ENCODE results near the gene ATP4B.

ATP4B gene

DNA sequence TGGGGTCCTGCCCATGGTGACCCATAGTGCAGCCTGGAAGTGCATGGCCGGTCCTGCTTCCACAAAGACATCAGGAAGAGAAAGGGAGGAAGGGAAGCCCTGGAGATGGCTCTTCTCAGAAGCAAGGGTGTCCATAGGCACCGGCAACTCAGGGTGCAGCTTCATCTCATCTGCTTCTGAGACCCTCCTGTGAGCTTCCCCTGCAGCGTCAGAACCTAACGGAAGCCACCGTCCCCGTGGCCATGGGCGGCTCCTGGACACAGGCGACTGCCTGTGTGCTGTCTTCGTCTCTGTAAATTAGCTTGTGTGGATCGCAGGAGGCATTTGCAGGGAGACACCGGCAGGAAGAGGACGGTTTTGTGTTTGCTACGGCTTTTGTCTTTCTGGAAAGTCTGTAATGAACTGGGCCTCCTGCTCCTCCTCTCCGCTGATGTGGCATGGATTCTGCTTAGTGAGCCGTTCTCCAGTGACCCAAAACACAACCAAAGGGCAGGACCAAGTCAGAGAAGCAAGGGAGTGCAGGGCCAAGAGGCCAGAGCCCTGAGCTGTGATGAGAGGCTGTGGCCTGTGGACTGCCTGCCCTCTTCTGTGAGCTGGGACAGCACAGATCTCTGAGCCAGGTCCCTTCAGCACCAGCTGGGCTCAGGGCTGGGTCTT is 2.5 kb downstream of the ATP4B start:
- peaks cover 27% of the 10 kb centered on the region for H3K27me3 ChIP-seq (replicated peaks; ENCODE audit: control insufficient read depth, insufficient read depth, low read length)
- DNase-seq (ENCODE audit: low read depth), result no peak
- H3K36me3 ChIP-seq (ENCODE audit: control insufficient read depth, insufficient read depth, low read length, severe bottlenecking), result no peaks in the 10 kb centered on the region
- peaks cover 2% of the 10 kb centered on the region for H3K9me3 ChIP-seq (ENCODE audit: control insufficient read depth, low read length)
- no peak overlapping the region for H3K9ac ChIP-seq (ENCODE audit: low read length)
- no peaks in the 10 kb centered on the region for H3K4me1 ChIP-seq (ENCODE audit: control insufficient read depth, insufficient read depth, low read length)
- no peak overlapping the region for H3K4me3 ChIP-seq (ENCODE audit: low read length)

DNA sequence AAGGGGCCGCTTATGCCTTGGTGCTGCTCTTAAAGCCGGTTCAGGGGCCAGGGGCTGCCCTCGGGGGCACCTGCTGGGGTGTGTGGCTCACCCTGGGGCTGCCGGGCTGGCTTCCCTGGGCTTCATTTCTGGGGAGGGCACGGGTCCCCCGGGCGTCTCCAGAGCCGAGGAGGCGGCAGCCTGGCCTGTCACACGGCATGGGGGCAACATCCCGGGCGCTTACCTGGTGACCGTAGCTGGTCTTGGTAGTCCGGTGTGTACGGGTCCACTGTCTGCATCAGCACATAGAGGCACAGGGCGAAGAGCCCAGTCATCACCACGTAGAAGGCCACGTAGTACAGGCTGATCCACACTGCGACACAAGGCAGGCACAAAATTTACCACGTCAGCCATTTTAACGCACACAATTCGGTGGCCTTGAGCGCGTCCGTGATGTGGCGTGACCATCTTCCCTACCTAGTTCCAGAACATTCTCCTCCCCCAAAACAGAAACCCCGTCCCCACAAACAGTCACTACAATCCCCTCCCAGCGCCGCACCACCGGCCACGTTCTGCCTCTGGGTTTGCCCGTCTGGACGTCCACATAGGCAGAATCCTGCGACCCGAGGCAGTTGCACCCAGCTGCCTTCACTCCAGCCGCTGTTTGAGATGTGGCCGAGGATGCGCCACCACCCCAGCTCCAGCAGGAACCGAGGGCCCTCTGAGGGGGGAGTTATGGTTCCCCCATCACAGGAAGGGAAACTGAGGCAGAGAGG is 3.2 kb downstream of the ATP4B start:
- no peak for DNase-seq (ENCODE audit: low read depth)
- H3K4me1 ChIP-seq (ENCODE audit: control insufficient read depth, insufficient read depth, low read length), result no peaks in the 10 kb centered on the region
- peaks cover 27% of the 10 kb centered on the region for H3K27me3 ChIP-seq (replicated peaks; ENCODE audit: control insufficient read depth, insufficient read depth, low read length)
- H3K36me3 ChIP-seq (ENCODE audit: control insufficient read depth, insufficient read depth, low read length, severe bottlenecking), result no peaks in the 10 kb centered on the region
- no peak overlapping the region for H3K9ac ChIP-seq (ENCODE audit: low read length)
- no peaks in the 10 kb centered on the region for H3K9me3 ChIP-seq (ENCODE audit: control insufficient read depth, low read length)
- no peak overlapping the region for H3K4me3 ChIP-seq (ENCODE audit: low read length)

DNA sequence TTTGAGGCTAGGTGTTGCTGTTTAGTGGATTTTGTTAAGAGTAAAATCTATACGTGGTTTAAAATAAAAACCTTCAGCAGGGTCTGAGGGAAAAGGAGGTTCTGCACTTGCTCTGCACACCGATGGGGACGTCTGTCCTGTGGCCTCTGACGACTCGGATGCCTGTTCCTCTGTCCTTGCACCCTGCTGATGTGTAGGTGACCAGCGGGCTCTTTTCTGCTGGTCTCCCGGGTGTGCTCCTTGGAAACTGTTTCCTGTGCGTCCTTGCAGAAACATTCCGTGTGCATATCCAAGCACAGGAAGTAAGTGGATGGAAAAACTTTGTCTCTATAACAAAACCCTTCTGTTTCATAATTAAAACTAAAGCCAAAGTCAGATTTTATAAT is 3.8 kb downstream of the ATP4B start:
- H3K9me3 ChIP-seq (ENCODE audit: control insufficient read depth, low read length), result no peaks in the 10 kb centered on the region
- no peaks in the 10 kb centered on the region for H3K36me3 ChIP-seq (ENCODE audit: control insufficient read depth, insufficient read depth, low read length, severe bottlenecking)
- H3K9ac ChIP-seq (ENCODE audit: low read length), result no peak overlapping the region
- no peak for DNase-seq (ENCODE audit: low read depth)
- H3K27me3 ChIP-seq (replicated peaks; ENCODE audit: control insufficient read depth, insufficient read depth, low read length), result peaks cover 27% of the 10 kb centered on the region
- H3K4me1 ChIP-seq (ENCODE audit: control insufficient read depth, insufficient read depth, low read length), result no peaks in the 10 kb centered on the region
- no peak overlapping the region for H3K4me3 ChIP-seq (ENCODE audit: low read length)

DNA sequence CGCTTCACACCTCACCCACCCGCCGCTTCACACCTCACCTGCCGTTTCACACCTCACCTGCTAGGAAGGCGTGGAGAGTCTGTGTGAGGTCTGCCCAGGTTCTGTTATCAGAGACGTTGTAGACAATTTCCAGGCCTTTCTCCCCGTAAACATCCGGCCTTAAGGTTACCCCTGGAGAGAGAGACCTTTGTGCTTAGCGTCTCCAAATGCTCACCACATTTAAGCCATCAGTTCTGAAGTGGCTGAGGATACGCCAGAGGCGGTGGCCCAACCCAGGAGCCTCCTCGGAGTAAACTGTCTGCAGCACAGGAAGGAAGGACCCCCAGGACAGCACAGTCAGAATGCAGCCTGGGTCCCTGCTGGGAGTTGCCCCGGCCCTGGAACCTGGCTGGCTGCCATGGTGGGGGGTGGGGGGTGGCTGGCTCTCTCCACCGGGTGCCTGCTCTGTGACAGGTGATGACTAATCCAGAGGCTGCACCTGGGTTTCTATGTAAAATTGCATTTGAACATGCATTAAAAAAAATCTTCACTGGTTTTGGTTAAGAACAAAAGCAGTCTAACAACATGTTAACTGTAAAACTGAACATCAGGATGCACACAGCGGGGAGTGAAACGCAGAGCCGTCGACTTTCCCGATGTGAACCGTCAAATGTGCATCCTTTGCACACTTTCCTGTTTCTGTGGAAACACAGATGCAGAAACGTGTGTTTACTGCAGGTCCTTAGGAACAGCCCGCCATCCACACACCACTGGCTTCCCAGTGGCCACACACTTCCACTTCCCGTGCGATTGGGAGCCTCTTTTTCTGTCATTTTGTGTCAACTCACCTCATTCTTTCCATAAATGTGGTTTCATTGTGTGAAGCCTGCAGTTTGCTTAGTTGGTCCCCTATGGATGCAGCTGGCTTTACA is 4.5 kb downstream of the ATP4B start:
- H3K27me3 ChIP-seq (replicated peaks; ENCODE audit: control insufficient read depth, insufficient read depth, low read length), result peaks cover 27% of the 10 kb centered on the region

DNA sequence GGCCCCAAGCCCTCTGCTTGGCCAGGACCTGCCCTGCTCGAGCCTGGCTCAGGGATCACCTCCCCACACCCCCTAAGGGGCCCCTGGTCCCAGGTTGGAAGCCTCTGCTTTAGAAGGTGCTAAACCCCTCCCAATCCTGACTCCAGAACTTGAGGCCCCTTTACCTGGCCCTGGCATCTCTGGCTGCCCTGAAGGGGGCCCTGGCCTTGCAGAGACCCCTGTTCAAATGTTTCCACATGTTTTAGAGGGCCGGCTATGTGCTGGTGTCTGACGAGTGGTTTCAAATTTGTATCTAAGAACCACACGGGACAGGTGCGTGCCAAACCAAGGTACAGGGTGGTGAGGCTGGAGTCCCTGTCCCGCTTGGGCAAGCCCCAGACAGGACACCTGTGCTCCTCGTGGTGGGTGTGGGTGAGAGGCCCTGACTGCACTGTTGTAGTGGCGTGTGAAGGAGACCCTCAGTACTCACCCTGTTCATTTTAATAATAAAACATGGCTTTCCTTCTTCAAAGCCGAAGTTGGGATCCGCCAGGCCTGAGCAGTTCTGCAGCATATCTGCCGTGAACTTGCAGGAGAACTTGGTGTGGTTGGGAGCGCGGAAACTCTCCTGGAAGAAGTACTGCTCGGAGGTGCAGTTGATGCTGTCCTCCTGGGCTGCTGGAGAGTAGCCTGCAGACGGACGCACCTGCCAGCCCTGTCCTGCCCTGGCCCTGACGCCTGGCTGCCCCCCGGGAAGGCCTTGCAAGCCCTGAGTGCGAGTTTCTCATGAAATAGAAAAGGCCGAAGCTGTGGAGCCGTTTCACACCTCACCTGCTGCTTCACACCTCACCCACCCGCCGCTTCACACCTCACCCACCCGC is 5.4 kb downstream of the ATP4B start:
- Histone ChIP-seq H3K9me3 (ENCODE audit: control insufficient read depth, low read length) (no peaks in the 10 kb centered on the region), H3K4me1 (ENCODE audit: control insufficient read depth, insufficient read depth, low read length) (peaks cover 3% of the 10 kb centered on the region), H3K36me3 (ENCODE audit: control insufficient read depth, insufficient read depth, low read length, severe bottlenecking) (no peaks in the 10 kb centered on the region), H3K4me3 (ENCODE audit: low read length) (no peak overlapping the region), H3K27me3 (replicated peaks; ENCODE audit: control insufficient read depth, insufficient read depth, low read length) (peaks cover 20% of the 10 kb centered on the region), H3K9ac (ENCODE audit: low read length) (no peak overlapping the region)
- DNase-seq (ENCODE audit: low read depth), result no peak

More for the DNA sequence above, 4.5 kb downstream of the ATP4B start:
- DNase-seq (ENCODE audit: low read depth), result no peak
- Histone ChIP-seq H3K4me1 (ENCODE audit: control insufficient read depth, insufficient read depth, low read length) (no peaks in the 10 kb centered on the region), H3K4me3 (ENCODE audit: low read length) (no peak overlapping the region), H3K9ac (ENCODE audit: low read length) (no peak overlapping the region), H3K36me3 (ENCODE audit: control insufficient read depth, insufficient read depth, low read length, severe bottlenecking) (no peaks in the 10 kb centered on the region), H3K9me3 (ENCODE audit: control insufficient read depth, low read length) (no peaks in the 10 kb centered on the region)

DNA sequence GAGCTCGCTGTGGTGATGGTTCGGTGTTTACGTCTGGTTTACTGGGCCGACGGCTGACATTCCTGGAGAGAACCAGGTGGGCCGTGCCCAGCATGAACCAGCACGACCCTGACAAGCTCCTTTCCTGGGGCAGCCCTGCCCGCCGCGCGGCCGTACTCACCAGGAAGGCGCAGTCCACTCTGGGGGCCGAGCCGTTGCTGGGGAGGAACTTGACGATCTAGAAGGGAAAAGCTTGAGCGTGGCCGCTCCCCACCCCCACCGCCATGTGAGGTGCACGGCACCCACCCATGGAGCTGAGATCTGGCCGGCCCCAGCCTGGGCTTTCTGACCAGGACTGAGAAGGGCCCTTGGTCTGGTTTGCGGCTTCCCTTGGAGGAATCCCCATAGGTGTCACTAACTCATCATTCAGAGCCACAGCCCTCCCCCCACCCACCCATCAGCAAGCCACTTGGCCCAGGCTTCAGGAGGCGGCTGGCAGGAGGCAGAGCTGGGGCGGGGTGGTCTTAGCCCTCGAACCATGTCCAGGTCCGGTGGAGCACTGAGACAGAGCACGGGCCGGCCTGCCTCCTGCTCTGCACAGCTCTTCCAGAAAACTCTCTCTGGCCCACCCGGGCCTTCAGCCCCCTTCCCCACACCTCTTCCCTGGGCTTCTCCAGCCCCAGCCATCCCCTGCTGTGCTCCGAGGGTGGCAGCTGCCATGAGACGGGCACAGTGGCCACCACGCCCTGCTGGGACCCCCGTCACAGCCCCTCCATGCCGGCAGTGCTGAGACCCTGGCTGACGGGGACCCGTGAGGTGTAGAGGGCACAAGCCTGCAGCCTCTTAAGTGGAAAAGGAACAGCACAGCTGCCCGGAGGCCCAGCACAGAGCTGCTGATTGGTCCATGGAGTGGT is 6.2 kb downstream of the ATP4B start:
- H3K9ac ChIP-seq (ENCODE audit: low read length), result no peak overlapping the region
- H3K27me3 ChIP-seq (replicated peaks; ENCODE audit: control insufficient read depth, insufficient read depth, low read length), result peaks cover 16% of the 10 kb centered on the region
- H3K4me1 ChIP-seq (ENCODE audit: control insufficient read depth, insufficient read depth, low read length), result peaks cover 12% of the 10 kb centered on the region
- H3K36me3 ChIP-seq (ENCODE audit: control insufficient read depth, insufficient read depth, low read length, severe bottlenecking), result no peaks in the 10 kb centered on the region
- no peaks in the 10 kb centered on the region for H3K9me3 ChIP-seq (ENCODE audit: control insufficient read depth, low read length)
- H3K4me3 ChIP-seq (ENCODE audit: low read length), result no peak overlapping the region
- no peak for DNase-seq (ENCODE audit: low read depth)

DNA sequence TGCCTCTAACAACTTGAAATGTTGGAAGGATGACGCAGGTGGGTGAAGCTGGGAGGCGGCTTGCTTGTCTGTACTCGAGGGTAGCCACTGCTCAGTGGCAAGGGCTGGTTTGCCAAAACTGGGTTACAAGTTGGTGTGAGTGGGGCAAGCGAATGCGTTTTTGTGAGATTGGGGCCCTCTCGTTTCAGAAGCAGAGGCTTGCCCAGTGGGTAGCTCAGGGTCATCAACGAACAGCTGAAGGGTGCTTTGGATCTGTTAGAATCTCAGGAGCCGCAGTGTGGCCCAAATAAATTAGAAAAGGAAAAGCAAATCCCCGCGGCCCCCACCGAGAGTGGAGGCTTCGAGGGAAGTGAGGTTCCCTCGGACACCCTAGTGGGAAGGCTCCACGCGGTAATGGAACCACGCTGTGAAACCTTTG is 7.3 kb downstream of the ATP4B start:
- peaks cover 12% of the 10 kb centered on the region for H3K4me1 ChIP-seq (ENCODE audit: control insufficient read depth, insufficient read depth, low read length)
- no peak overlapping the region for H3K9ac ChIP-seq (ENCODE audit: low read length)
- H3K27me3 ChIP-seq (replicated peaks; ENCODE audit: control insufficient read depth, insufficient read depth, low read length), result peaks cover 12% of the 10 kb centered on the region
- no peak for DNase-seq (ENCODE audit: low read depth)
- H3K9me3 ChIP-seq (ENCODE audit: control insufficient read depth, low read length), result no peaks in the 10 kb centered on the region
- no peak overlapping the region for H3K4me3 ChIP-seq (ENCODE audit: low read length)
- H3K36me3 ChIP-seq (ENCODE audit: control insufficient read depth, insufficient read depth, low read length, severe bottlenecking), result no peaks in the 10 kb centered on the region

DNA sequence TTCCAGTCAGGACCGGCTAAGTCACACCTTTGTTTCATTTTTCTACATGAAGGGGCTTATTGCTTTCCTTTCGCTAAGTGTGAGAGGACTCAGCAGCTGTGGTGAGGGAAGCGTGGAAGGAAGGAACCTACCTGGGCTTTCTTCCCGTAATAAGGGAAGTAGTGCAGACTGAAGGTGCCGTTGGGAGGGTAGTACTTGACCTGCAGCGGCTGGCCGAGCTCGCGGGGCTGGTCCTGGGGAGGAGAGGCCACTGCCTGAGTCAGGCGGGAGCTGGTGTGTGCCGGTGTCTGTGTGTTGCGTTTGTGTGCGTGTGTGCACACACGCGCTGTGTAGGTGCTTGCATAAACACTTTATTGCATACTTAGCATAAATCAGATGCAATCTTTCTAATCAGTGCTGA is 7.7 kb downstream of the ATP4B start:
- H3K9me3 ChIP-seq (ENCODE audit: control insufficient read depth, low read length), result no peaks in the 10 kb centered on the region
- no peak overlapping the region for H3K9ac ChIP-seq (ENCODE audit: low read length)
- DNase-seq (ENCODE audit: low read depth), result no peak
- no peak overlapping the region for H3K4me3 ChIP-seq (ENCODE audit: low read length)
- peaks cover 12% of the 10 kb centered on the region for H3K4me1 ChIP-seq (ENCODE audit: control insufficient read depth, insufficient read depth, low read length)
- peaks cover 8% of the 10 kb centered on the region for H3K27me3 ChIP-seq (replicated peaks; ENCODE audit: control insufficient read depth, insufficient read depth, low read length)
- H3K36me3 ChIP-seq (ENCODE audit: control insufficient read depth, insufficient read depth, low read length, severe bottlenecking), result no peaks in the 10 kb centered on the region

DNA sequence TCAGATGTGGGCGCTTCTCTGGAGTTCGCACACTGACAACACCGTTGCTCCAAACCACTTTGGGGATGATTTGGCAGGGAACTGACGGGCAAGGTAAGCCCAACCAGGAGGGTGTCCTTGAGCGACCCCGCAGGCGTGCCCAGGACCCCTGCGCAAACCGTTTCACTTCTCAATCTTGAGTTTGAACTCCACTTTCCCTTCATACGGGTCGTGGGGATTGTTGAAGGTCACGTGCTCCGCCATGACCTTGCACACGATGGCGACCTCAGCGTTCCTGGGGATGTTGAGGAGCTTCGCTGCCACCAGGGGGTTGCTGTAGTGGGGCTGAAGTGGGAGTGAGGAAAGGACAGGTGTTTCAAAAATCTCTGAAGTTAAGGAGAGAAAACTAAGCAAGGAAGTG is 8.8 kb downstream of the ATP4B start:
- Histone ChIP-seq H3K9me3 (ENCODE audit: control insufficient read depth, low read length) (no peaks in the 10 kb centered on the region), H3K9ac (ENCODE audit: low read length) (no peak overlapping the region), H3K27me3 (replicated peaks; ENCODE audit: control insufficient read depth, insufficient read depth, low read length) (peaks cover 6% of the 10 kb centered on the region), H3K4me1 (ENCODE audit: control insufficient read depth, insufficient read depth, low read length) (peaks cover 12% of the 10 kb centered on the region), H3K36me3 (ENCODE audit: control insufficient read depth, insufficient read depth, low read length, severe bottlenecking) (no peaks in the 10 kb centered on the region), H3K4me3 (ENCODE audit: low read length) (no peak overlapping the region)
- no peak for DNase-seq (ENCODE audit: low read depth)

DNA sequence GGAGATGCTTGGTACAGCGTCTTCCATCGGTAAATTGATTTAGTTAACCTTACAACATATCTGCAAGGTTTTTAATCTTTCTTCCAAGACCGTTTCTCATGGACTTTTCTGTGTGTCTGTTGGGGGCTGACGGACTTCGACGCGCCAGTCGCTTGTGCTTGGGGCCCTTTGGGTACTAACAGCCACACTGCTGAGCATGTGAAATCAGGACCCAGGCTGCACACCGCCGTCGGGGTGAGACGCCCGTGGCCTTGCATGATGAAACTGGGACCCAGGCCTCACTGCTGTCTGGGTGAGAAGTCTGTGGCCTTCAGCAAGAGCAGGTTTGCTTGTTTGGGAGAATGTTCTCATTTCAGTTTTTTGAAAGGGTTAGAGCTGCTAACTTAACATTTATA is 9.8 kb downstream of the ATP4B start:
- DNase-seq (ENCODE audit: low read depth), result no peak

More for the DNA sequence above, 9.8 kb downstream of the ATP4B start:
- no peaks in the 10 kb centered on the region for H3K27me3 ChIP-seq (replicated peaks; ENCODE audit: control insufficient read depth, insufficient read depth, low read length)
- no peaks in the 10 kb centered on the region for H3K9me3 ChIP-seq (ENCODE audit: control insufficient read depth, low read length)
- H3K4me3 ChIP-seq (ENCODE audit: low read length), result no peak overlapping the region
- no peak overlapping the region for H3K9ac ChIP-seq (ENCODE audit: low read length)
- H3K4me1 ChIP-seq (ENCODE audit: control insufficient read depth, insufficient read depth, low read length), result peaks cover 12% of the 10 kb centered on the region
- H3K36me3 ChIP-seq (ENCODE audit: control insufficient read depth, insufficient read depth, low read length, severe bottlenecking), result no peaks in the 10 kb centered on the region
